Adrenal gland (tissue), 12 donors: Measurements from ENCODE around the gene SLTM. TPM values are rescaled to one million over a fixed set of nuclear protein-coding genes. Genes with fewer than 3 reads are reported as not detected.

Experiments
- DNase-seq, 7 donors: peaks; one replicate each; pipeline ENCODE4 v3.0.0-alpha.2; 2019 to 2020
- H3K27ac ChIP-seq, 5 donors: fragments of 200-600 bp; sonication (generic) in 4 of 5; 1 replicate in 3 of 5; 2 replicates in 2 of 5; pipeline versions ENCODE4 v1.5.1 to v1.8.0; 2016 to 2020; ENCODE audit warnings: mild to moderate bottlenecking in 1 of 5
- H3K27me3 ChIP-seq: fragments of 200-600 bp; 2 replicates; pipeline ENCODE4 v1.8.0; 2021
- H3K36me3 ChIP-seq, 2 donors: fragments of 200-600 bp; replicated peaks in 1 of 2; 1 replicate in 1 of 2; 2 replicates in 1 of 2; pipeline versions ENCODE4 v1.5.1 to v1.8.0; 2018 to 2022
- H3K4me1 ChIP-seq, 2 donors: fragments of 200-600 bp; replicated peaks in 1 of 2; 1 replicate in 1 of 2; 2 replicates in 1 of 2; pipeline versions ENCODE4 v1.5.1 to v1.8.0; 2018 to 2021
- H3K4me3 ChIP-seq, 4 donors: fragments of 200-600 bp; sonication (generic) in 3 of 4; one replicate each; pipeline ENCODE4 v1.5.1; 2016 to 2018
- H3K9me3 ChIP-seq, 3 donors: fragments of 200-600 bp; sonication (generic) in 1 of 3; replicated peaks in 1 of 3; 1 replicate in 2 of 3; 2 replicates in 1 of 3; pipeline versions ENCODE4 v1.5.1 to v1.8.0; 2016 to 2021
- POLR2A ChIP-seq, 2 donors: fragments of 450-650 bp; IDR thresholded peaks; one replicate each; pipeline ENCODE4 v1.6.1; 2017; ENCODE audit warnings: antibody characterized with exemption in 2 of 2, mild to moderate bottlenecking in 2 of 2, moderate library complexity in 1 of 2
- WGBS, 4 donors: extraction: QIAGEN DNeasy Blood & Tissue Kit in 2 of 4; methylation state at CpG; one replicate each; pipeline versions ENCODE4 v1.1.5 to v1.1.7; 2013 to 2017; 5-methylcytosine and 5-hydroxymethylcytosine counted together
- intact Hi-C, 2 donors: fragments of 100-400 bp; cut with DNase I; formaldehyde crosslinking; loops; one replicate each; pipeline versions ENCODE4 v1.14.1 to v1.15.0; 2022 to 2023
- polyA plus RNA-seq, 3 donors: library from polyadenylated mRNA; stranded (reverse); fragments of 200-250 nt in 2 of 3; fragments of 350-450 nt in 1 of 3; fragmentation: Illumina TruSeq in 1 of 3; extraction: RNeasy Lipid Tissue Mini Kit (QIAGEN cat#74804) in 1 of 3; gene quantifications; one replicate each; pipeline ENCODE4 v1.2.3, GENCODE V29; 2013 to 2014
- total RNA-seq, 9 donors: library from RNA; depleted of rRNA in 4 of 9; stranded (reverse); fragments of >200 nt in 4 of 9; fragments of 120-200 nt in 1 of 9; fragmentation: NEBNext Ultra II Directional in 1 of 9; extraction: Animal tissue kit (Norgen Biotek cat#: 25700) in 1 of 9; gene quantifications; one replicate each; pipeline versions ENCODE4 v1.1.0 to v1.2.4, GENCODE V29; 2013 to 2023
- TF ChIP-seq, protein P1 (sequence below), 6 experiments: fragments of 450-650 bp in 4 of 6; fragments of 200-600 bp in 2 of 6; sonication (generic) in 1 of 6; IDR thresholded peaks; 1 replicate in 5 of 6; 2 replicates in 1 of 6; pipeline versions ENCODE4 v1.5.1 to v1.8.0; 2016 to 2021; ENCODE audit warnings: antibody characterized with exemption in 6 of 6, mild to moderate bottlenecking in 2 of 6, moderate library complexity in 1 of 6
- donor health status: healthy with polysubstance abuse.
- donor health status: Bipolar disorder and iron deficiency.
- donor health status: DM: yes; HTN: yes; CAD: no.
- donor health status: DM: no; HTN: no; CAD: no.
- donor health status: DM: no; HTN: no; CAD: no.
- donor health status: DM: yes; HTN: yes; CAD: no.

SLTM gene
- total and polyA plus RNA-seq, 12 donors: 31.4 to 87.0 (median 53.2) TPM

DNA sequence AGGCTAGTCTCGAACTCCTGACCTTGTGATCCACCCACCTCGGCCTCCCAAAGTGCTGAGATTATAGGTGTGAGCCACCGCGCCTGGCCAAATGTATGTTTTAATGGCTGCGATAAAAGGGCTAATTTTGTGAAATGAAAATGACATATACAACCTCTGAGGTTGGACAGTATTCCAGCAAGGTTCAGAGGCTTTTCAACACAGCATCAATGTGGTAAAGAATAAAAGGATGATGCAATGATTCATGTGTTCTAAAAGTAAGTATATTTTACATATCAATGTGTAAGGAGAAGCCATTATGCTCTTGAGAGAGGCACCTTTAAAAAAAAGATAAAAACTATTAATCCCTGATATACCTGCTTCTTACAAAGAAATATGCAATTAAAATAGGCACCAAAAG is 6.7 kb downstream of the SLTM start:
- Histone ChIP-seq H3K4me3 (no peak overlapping the region), H3K9me3 (no peaks in the 10 kb centered on the region), H3K27me3 (no peaks in the 10 kb centered on the region), H3K27ac (no peak overlapping the region), H3K4me1 (peaks cover 25 to 41% of the 10 kb centered on the region in 2 donors), H3K36me3 (peaks cover 0 to 35% of the 10 kb centered on the region in 2 donors)
- TF ChIP-seq, protein P1, sequence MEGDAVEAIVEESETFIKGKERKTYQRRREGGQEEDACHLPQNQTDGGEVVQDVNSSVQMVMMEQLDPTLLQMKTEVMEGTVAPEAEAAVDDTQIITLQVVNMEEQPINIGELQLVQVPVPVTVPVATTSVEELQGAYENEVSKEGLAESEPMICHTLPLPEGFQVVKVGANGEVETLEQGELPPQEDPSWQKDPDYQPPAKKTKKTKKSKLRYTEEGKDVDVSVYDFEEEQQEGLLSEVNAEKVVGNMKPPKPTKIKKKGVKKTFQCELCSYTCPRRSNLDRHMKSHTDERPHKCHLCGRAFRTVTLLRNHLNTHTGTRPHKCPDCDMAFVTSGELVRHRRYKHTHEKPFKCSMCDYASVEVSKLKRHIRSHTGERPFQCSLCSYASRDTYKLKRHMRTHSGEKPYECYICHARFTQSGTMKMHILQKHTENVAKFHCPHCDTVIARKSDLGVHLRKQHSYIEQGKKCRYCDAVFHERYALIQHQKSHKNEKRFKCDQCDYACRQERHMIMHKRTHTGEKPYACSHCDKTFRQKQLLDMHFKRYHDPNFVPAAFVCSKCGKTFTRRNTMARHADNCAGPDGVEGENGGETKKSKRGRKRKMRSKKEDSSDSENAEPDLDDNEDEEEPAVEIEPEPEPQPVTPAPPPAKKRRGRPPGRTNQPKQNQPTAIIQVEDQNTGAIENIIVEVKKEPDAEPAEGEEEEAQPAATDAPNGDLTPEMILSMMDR (IDR thresholded peaks at IDR 0.05): no peak
- TF ChIP-seq POLR2A (IDR thresholded peaks at IDR 0.05): no peak
- no peak for DNase-seq
- intact Hi-C loops: loop anchor here in 1 of 2 donors (10.0 kb wide), 1 partner anchor 152 kb away; the partner anchor contains the start of gene MINDY2
- 91 to 98% (median 97%) methylated on average over 5 of the region's 5 CpGs for WGBS, 4 donors

DNA sequence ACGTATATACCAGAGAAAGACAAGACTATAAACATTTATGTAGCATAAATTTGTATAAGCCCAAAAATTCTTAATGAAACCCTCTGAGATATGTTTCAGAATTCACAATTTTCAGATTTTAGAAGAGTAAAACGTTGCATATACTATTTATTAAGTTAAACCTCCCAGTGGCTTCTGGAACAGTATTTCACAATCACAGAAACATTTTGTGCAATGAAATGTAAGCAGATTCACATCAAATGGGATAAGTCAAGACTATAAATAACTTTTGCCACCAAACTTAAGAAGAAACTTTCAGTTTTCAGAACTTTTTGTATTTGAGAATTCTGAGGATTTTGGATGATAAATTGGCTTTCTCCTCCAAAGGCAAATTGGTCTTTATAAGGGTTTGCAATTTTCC is 9.2 kb downstream of the SLTM start:
- peaks cover 0 to 35% of the 10 kb centered on the region in 2 donors for H3K36me3 ChIP-seq
- H3K27ac ChIP-seq: peak overlapping the region in 3 of 5 donors; percentile 21 to 61 (median 29)

DNA sequence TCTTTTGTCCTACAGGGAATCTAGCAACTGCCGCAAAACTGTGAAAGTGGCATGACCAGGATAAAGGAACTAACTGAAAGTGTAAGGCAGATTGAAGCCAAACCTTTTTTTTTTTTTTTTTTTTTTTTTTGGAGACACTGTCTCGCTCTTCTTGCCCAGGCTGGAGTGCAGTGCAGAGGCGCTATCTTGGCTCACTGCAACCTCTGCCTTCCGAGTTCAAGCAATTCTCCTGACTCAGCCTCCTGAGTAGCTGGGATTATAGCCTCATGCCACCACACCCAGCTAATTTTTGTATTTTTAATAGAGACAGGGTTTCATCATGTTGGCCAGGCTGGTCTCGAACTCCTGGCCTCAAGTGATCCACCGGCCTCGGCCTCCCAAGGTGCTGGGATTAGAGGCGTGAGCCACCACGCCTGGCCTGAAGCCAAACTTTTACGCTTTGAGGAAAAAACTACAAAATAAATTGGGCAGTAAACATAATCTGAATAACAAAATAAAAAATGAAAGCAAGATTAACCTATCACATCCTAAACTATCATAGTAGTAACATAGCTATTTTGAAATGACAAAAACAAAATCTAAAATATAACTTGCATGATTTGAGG is 9.7 kb downstream of the SLTM start:
- TF ChIP-seq POLR2A (IDR thresholded peaks at IDR 0.05): no peak
- TF ChIP-seq, protein P1 (IDR thresholded peaks at IDR 0.05): no peak
- no peak overlapping the region for H3K4me3 ChIP-seq
- DNase-seq: no peak
- 79 to 85% (median 81%) methylated on average over 10 of the region's 10 CpGs for WGBS, 4 donors
- intact Hi-C loops: loop anchor here in 1 of 2 donors (10.0 kb wide), 1 partner anchor 149 kb away; the partner anchor contains the start of gene MINDY2
- H3K27ac ChIP-seq: peak overlapping the region in 2 of 5 donors; percentile 15 to 61
- peaks cover 13 to 26% of the 10 kb centered on the region in 2 donors for H3K4me1 ChIP-seq
- H3K36me3 ChIP-seq: peaks cover 0 to 31% of the 10 kb centered on the region in 2 donors
- no peaks in the 10 kb centered on the region for H3K9me3 ChIP-seq
- H3K27me3 ChIP-seq: no peaks in the 10 kb centered on the region

More for the DNA sequence above, 9.2 kb downstream of the SLTM start:
- Histone ChIP-seq H3K4me3 (no peak overlapping the region), H3K27me3 (no peaks in the 10 kb centered on the region), H3K4me1 (peaks cover 13 to 26% of the 10 kb centered on the region in 2 donors), H3K9me3 (no peaks in the 10 kb centered on the region)
- DNase-seq: no peak
- WGBS, 4 donors: 57 to 67% (median 60%) methylated on average over 2 of the region's 2 CpGs
- no peak for TF ChIP-seq POLR2A (IDR thresholded peaks at IDR 0.05)
- TF ChIP-seq, protein P1 (IDR thresholded peaks at IDR 0.05): no peak
- intact Hi-C loops: loop anchor here in 1 of 2 donors (10.0 kb wide), 1 partner anchor 150 kb away; the partner anchor contains the start of gene MINDY2

DNA sequence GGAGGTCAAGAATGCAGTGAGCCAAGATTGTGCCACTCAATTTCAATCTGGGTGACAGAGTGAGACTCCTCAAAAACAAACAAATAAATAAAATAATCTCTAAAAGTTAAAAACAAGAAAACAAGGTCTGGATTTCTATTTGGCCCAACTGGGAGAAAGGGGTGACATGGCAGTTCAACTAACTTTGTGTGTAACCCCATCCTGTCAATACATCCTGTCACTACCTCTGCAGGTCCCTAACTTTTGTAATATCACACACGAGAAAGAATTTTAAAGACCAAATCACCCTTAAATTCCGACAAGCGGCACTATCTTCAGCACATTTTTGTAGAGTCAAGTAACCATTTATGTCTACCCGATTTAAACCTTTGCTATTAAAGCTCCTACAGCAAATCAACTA is 10.2 kb downstream of the SLTM start:
- DNase-seq: no peak

More for the DNA sequence above, 10.2 kb downstream of the SLTM start:
- Histone ChIP-seq H3K4me3 (no peak overlapping the region), H3K27me3 (no peaks in the 10 kb centered on the region), H3K9me3 (no peaks in the 10 kb centered on the region), H3K27ac (no peak overlapping the region), H3K4me1 (peaks cover 15 to 29% of the 10 kb centered on the region in 2 donors), H3K36me3 (peaks cover 0 to 28% of the 10 kb centered on the region in 2 donors)
- WGBS, 4 donors: 90 to 96% (median 92%) methylated on average over 4 of the region's 4 CpGs
- TF ChIP-seq POLR2A (IDR thresholded peaks at IDR 0.05): no peak
- TF ChIP-seq, protein P1 (IDR thresholded peaks at IDR 0.05): no peak
- intact Hi-C loops: loop anchor here in 1 of 2 donors (10.0 kb wide), 1 partner anchor 148 kb away; the partner anchor contains the start of gene MINDY2
